SK-N-SH treated with all-trans-retinoic acid at 6 μM for 48 hours (cell line): ENCODE data around the gene OTOG.

Experiments used
- ATAC-seq: fragments of 200-7000 bp; cut with Tn5 transposase; 3 replicates; pipeline ENCODE4 v1.9.1; 2020; ENCODE audit warnings: mild to moderate bottlenecking, moderate library complexity
- ARNTL ChIP-seq: fragments of 450-650 bp; formaldehyde crosslinking; IDR thresholded peaks from 2 replicates; pipeline ENCODE4 v1.5.0; 2020; ENCODE audit warnings: low read depth, mild to moderate bottlenecking, moderate library complexity, borderline replicate concordance
- CREB5 ChIP-seq: fragments of 250-450 bp; sonication (Bioruptor Pico); IDR thresholded peaks from 2 replicates; pipeline ENCODE4 v1.5.1; 2020; ENCODE audit warnings: low read depth, mild to moderate bottlenecking, moderate library complexity
- CSDC2 ChIP-seq: fragments of 250-450 bp; sonication (Bioruptor Pico); IDR thresholded peaks from 2 replicates; pipeline ENCODE4 v1.5.0; 2020; ENCODE audit warnings: mild to moderate bottlenecking, moderate library complexity
- CSRNP3 ChIP-seq: fragments of 250-450 bp; sonication (Bioruptor Pico); IDR thresholded peaks from 2 replicates; pipeline ENCODE4 v1.5.1; 2021; ENCODE audit warnings: mild to moderate bottlenecking, moderate library complexity
- ESRRG ChIP-seq: fragments of 250-450 bp; sonication (Bioruptor Pico); IDR thresholded peaks from 2 replicates; pipeline ENCODE4 v1.6.1; 2021; ENCODE audit warnings: mild to moderate bottlenecking
- GLIS3 ChIP-seq: fragments of 250-450 bp; sonication (Bioruptor Pico); IDR thresholded peaks from 2 replicates; pipeline ENCODE4 v1.5.0; 2020; ENCODE audit warnings: mild to moderate bottlenecking, moderate library complexity
- ISL1 ChIP-seq: fragments of 250-450 bp; sonication (Bioruptor Pico); IDR thresholded peaks from 2 replicates; pipeline ENCODE4 v2.1.2; 2022; ENCODE audit warnings: mild to moderate bottlenecking, moderate library complexity
- OSR1 ChIP-seq: fragments of 250-450 bp; sonication (Bioruptor Pico); IDR thresholded peaks from 2 replicates; pipeline ENCODE4 v1.8.0; 2022; ENCODE audit warnings: moderate library complexity, mild to moderate bottlenecking, inconsistent platforms
- PATZ1 ChIP-seq: fragments of 250-450 bp; sonication (Bioruptor Pico); IDR thresholded peaks from 2 replicates; pipeline ENCODE4 v1.8.0; 2020; ENCODE audit warnings: mild to moderate bottlenecking, moderate library complexity, borderline replicate concordance
- PPARA ChIP-seq: fragments of 250-450 bp; sonication (Bioruptor Pico); IDR thresholded peaks from 2 replicates; pipeline ENCODE4 v1.5.0; 2020; ENCODE audit warnings: mild to moderate bottlenecking, borderline replicate concordance
- SNAI2 ChIP-seq: fragments of 250-450 bp; sonication (Bioruptor Pico); IDR thresholded peaks from 2 replicates; pipeline ENCODE4 v1.5.0; 2020; ENCODE audit warnings: mild to moderate bottlenecking, moderate library complexity
- TCF4 ChIP-seq: fragments of 250-450 bp; sonication (Bioruptor Pico); IDR thresholded peaks from 2 replicates; pipeline ENCODE4 v1.8.0; 2021; ENCODE audit warnings: mild to moderate bottlenecking, moderate library complexity, borderline replicate concordance
- TOX ChIP-seq: fragments of 250-450 bp; sonication (Bioruptor Pico); IDR thresholded peaks from 2 replicates; pipeline ENCODE4 v1.8.0; 2021; ENCODE audit warnings: mild to moderate bottlenecking, moderate library complexity, borderline replicate concordance
- ZC3H10 ChIP-seq: fragments of 250-450 bp; sonication (Bioruptor Pico); IDR thresholded peaks from 2 replicates; pipeline ENCODE4 v1.5.1; 2021; ENCODE audit warnings: mild to moderate bottlenecking, moderate library complexity
- ZFP3 ChIP-seq: fragments of 250-450 bp; sonication (Bioruptor Pico); IDR thresholded peaks from 2 replicates; pipeline ENCODE4 v1.5.0; 2020; ENCODE audit warnings: mild to moderate bottlenecking, moderate library complexity
- ZFP30 ChIP-seq: fragments of 450-650 bp; formaldehyde crosslinking; IDR thresholded peaks from 2 replicates; pipeline ENCODE4 v1.5.0; 2022; ENCODE audit warnings: mild to moderate bottlenecking, moderate library complexity
- ZNF565 ChIP-seq: fragments of 450-650 bp; formaldehyde crosslinking; conservative IDR thresholded peaks from 2 replicates; pipeline ENCODE4 v1.5.0; 2020; ENCODE audit warnings: low read depth, mild to moderate bottlenecking, moderate library complexity
- ZNF70 ChIP-seq: fragments of 450-650 bp; formaldehyde crosslinking; IDR thresholded peaks from 2 replicates; pipeline ENCODE4 v1.5.0; 2020; ENCODE audit warnings: mild to moderate bottlenecking, moderate library complexity
- ZNF8 ChIP-seq: fragments of 450-650 bp; formaldehyde crosslinking; IDR thresholded peaks from 2 replicates; pipeline ENCODE4 v1.5.0; 2020; ENCODE audit warnings: mild to moderate bottlenecking, moderate library complexity

OTOG gene

GRCh38 chr11:17537261-17537660, 9.8 kb upstream of the OTOG start:
- TF ChIP-seq ISL1, result no peak
- no peak for TF ChIP-seq ESRRG
- no peak for TF ChIP-seq ZFP30
- TF ChIP-seq CSRNP3 (CRISPR knock-in tag), result no peak
- TF ChIP-seq OSR1 (CRISPR knock-in tag), result no peak
- TF ChIP-seq SNAI2, result no peak
- TF ChIP-seq PPARA (CRISPR knock-in tag), result no peak

GRCh38 chr11:17538054-17538453, 9.0 kb upstream of the OTOG start:
- no peak for TF ChIP-seq ESRRG
- TF ChIP-seq, all 23 proteins: peak for 0
- no peak for ATAC-seq

More at GRCh38 chr11:17537261-17537660, 9.8 kb upstream of the OTOG start:
- no peak for ATAC-seq

GRCh38 chr11:17538731-17539130, 8.3 kb upstream of the OTOG start:
- no peak for ATAC-seq

GRCh38 chr11:17540807-17541206, 6.3 kb upstream of the OTOG start:
- TF ChIP-seq GLIS3 (CRISPR knock-in tag) (no peak), PPARA (CRISPR knock-in tag) (no peak), ISL1 (no peak), ZNF8 (CRISPR knock-in tag) (no peak), ZFP30 (no peak), ZFP3 (no peak), ZNF565 (no peak), CREB5 (CRISPR knock-in tag) (no peak), PATZ1 (CRISPR knock-in tag) (no peak), TOX (CRISPR knock-in tag) (no peak), ARNTL (CRISPR knock-in tag) (no peak), CSDC2 (CRISPR knock-in tag) (no peak), ZC3H10 (CRISPR knock-in tag) (no peak), ZNF70 (no peak)
- no peak for ATAC-seq

More at GRCh38 chr11:17538731-17539130, 8.3 kb upstream of the OTOG start:
- TF ChIP-seq CREB5 (CRISPR knock-in tag) (no peak), ZFP3 (no peak), ZC3H10 (CRISPR knock-in tag) (no peak), ESRRG (no peak), SNAI2 (no peak), OSR1 (CRISPR knock-in tag) (no peak), ZNF565 (no peak), PPARA (CRISPR knock-in tag) (no peak), CSDC2 (CRISPR knock-in tag) (no peak)

GRCh38 chr11:17541330-17541885, 5.7 kb upstream of the OTOG start:
- ATAC-seq, result no peak
- TF ChIP-seq ZFP30, result no peak
- no peak for TF ChIP-seq GLIS3 (CRISPR knock-in tag)
- TF ChIP-seq CREB5 (CRISPR knock-in tag), result no peak
- TF ChIP-seq ZC3H10 (CRISPR knock-in tag), result no peak
- TF ChIP-seq ARNTL (CRISPR knock-in tag), result no peak
- no peak for TF ChIP-seq ISL1
- no peak for TF ChIP-seq TCF4 (CRISPR knock-in tag)
- TF ChIP-seq ESRRG, result no peak
- TF ChIP-seq PATZ1 (CRISPR knock-in tag), result no peak
- no peak for TF ChIP-seq ZNF565
